HG02852 (cell line): ENCODE data around the gene COBL.

ENCODE experiments used
- ATAC-seq: cut with Tn5 transposase; IDR thresholded peaks from one replicate; pipeline ENCODE4 v1.9.1; 2021; ENCODE audit warnings: mild to moderate bottlenecking, moderate library complexity; ENCODE audit not compliant: unreplicated experiment

COBL gene

GRCh38 chr7:51256209-51256781, 60.3 kb downstream of the COBL start:
- ATAC-seq, result no peak

GRCh38 chr7:51255536-51256208, 60.9 kb downstream of the COBL start:
- ATAC-seq, result no peak

- no peak for ATAC-seq
These were observed 61.6 kb downstream of the COBL start for GRCh38 chr7:51255036-51255435.

DNA sequence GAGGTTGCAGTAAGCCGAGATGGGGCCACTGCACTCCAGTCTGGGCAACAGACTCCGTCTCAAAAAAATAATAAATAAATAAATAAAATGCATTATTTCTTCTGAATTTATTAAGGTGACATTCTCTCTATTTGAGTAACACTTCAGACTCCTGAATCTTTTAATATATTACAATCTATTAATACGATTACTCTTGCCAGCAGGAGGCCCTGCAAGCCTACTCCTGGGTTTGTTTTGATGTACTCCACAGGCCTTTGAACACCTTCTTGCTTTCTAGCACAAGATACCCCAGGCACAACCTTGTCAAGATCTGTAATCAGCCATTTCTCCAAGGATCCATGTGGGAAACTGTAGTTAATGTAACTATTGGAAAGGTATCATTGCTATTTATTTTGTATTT, 63.5 kb downstream of the COBL start:
- ATAC-seq, result no peak

DNA sequence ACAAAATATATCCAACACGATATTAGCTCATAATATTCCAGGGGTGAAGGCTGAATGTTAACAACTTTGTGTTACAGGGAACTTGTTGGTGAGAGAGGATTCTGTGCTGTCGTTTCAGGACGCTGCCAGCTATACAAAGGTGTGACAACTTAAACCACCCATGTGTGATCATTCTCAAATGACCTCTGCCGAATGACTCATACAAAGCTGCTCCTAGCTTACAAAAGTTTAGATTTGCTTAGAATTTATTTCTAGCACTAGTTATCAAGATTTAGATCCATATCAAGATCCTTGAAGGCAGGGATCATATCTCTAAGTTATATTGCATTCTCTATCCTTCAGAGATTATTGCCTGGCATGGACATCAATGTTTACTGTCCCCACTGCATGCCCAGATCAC, 65.3 kb downstream of the COBL start:
- no peak for ATAC-seq

GRCh38 chr7:51250512-51250911, 66.1 kb downstream of the COBL start:
- ATAC-seq, result no peak

DNA sequence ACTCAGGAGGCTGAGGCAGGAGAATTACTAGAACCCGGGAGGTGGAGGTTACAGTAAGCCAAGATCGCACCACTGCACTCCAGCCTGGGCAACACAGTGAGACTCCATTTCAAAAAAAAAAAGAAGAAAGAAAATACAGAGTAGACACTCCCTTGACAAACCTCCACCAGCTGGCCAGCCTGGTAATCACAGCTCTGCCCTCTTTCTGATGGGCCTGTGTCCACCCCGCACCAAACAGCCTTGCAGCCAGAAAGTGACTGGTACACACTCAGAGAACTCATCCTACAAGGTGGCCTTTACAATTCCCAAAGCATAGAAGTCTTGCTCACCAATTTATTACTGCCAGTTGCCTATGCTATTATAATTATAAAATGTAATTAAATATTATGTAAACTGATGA, 66.6 kb downstream of the COBL start:
- ATAC-seq, result no peak

GRCh38 chr7:51249187-51249945, 67.2 kb downstream of the COBL start:
- ATAC-seq, result no peak

DNA sequence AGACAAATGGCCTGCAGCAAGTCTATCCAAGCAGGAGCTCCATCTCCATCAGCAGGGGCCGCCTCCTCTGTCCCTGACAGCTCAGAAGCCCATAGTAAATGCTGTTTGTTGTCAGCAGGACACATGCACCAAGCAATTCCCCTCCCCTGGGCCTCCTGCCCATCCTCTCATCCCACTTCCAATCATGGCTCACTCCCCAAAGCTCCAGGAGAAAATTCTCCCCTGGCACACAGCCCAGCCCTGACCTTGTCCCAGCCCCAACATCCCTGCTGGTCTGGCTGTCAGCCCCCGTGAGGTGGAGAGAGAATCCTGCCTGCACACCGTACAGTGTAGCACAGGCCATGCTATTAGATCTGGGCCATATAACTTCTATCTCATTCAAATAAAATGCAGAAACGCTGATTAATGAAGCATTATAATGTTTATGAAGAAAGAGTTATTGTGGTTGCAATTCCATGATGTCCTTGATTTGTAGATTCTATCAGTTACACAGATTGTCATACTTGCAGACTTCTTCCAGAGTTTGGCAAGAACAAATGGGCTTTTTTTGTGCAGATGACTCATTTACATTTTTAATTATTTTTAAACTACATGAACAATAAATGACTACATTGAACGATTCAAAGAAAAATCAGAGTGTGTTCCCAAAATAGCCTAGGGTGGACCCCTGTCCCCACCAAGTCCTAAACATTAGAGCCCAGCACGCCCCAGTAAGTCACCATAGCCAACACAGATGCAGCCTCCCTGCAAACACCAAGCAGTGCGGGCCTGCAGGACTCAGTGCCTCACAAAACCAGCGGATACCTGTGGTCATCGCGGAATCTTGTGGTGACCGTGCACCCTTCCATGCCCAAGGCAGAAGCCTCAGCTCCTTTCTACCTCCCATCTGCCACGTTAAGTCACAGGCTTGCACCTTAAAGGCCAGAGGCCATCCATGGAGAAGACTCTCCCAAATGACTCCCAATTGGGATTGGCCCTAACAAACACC, 70.1 kb downstream of the COBL start:
- ATAC-seq, result no peak

GRCh38 chr7:51244885-51245284, 71.7 kb downstream of the COBL start:
- no peak for ATAC-seq

- ATAC-seq, result no peak
These were observed 72.6 kb downstream of the COBL start for GRCh38 chr7:51244053-51244452.

DNA sequence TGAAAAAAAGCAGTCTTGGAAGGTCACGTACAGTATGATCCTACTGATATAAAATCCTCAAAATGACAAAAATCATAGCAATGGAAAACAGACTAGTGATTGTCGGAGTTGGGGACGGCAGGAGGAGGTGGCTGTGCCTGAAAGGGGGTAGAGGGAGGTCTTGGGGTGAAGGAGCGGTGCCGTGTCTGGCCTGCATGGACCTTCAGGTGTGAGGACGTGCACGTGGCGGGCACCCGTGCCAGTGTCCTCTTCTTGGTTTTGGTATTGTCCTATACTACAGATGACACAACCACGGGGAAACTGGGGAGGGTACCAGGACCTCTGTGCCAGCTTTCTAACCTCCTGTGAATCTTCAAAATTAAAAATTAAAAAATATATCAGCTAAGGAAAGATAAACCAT, 73.0 kb downstream of the COBL start:
- no peak for ATAC-seq

DNA sequence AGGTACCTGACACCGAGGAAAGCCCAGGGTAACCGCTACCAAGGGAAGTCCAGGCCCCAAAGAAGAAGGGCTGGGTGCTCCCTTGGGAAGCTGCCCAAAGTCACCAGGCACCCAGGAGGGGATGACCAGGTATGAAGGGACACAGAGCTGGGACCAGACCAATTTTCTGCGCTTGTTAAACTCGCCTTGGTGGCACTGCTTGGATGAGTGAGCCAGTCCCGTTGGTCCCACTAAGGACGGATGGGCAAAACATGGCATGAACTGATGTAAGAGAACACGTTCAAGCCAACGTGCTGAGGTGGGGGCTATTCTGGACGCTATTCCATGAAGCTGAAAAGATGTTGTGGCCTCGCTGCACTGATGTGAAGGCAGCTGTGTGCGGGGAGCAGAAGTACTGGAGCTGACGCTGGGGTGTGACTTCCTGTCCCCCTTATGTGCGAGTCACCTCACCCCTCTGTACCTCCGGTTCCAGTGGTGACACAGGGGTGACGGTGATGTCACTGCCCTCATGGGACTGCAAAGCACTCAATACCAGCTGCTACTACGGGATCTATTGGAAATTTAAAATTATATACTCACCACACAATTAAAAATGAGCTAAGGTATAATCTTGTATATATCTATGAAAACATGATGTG, 73.6 kb downstream of the COBL start:
- no peak for ATAC-seq

DNA sequence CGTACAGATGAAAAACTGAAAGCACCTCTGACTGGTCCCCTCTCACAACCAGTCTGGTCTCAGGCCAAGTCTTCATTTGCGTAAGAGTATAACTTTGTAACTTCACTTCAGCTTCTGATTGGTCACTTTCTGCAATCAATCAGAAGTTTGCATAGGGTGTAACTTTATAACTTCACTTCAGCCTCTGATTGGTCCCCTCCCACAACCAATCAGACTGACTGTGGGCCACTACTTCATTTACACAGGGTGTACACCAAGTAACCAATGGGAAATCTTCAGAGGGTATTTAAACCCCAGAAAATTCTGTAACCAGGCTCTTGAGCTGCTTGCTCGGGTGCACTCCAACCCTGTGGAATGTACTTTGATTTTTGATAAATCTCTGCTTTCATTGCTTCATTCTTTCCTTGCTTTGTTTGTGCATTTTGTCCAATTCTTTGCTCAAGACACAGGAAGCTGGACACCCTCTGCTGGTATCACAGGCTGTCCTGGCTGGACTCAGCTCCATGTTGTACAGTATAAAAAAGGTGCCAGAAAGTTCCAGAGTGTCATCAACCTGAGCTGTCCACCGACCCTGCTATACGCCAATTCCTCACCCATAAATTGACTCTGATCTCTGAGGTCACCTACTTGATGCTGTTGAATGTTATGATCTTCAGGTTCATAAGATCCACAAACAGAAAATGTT, 74.5 kb downstream of the COBL start:
- no peak for ATAC-seq

- no peak for ATAC-seq
These were observed 75.7 kb downstream of the COBL start for GRCh38 chr7:51240868-51241267.

DNA sequence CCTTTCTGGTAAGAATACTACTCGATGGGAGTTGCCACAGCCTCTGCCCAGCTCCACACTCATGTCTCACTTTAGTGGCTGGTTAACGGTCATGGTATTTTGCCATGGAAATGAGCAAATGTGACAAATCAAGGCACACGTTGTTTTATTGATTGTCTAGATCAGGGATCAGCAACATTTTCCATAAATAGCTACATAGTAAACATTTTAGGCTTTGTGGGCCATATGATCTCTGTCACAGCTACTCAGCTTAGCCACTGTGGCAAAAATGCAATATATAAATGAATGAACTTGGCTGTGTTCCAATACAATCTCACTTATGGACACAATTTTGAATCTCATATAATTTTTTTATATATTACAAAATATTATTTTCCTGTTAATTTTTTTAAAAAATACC, 76.9 kb downstream of the COBL start:
- no peak for ATAC-seq

DNA sequence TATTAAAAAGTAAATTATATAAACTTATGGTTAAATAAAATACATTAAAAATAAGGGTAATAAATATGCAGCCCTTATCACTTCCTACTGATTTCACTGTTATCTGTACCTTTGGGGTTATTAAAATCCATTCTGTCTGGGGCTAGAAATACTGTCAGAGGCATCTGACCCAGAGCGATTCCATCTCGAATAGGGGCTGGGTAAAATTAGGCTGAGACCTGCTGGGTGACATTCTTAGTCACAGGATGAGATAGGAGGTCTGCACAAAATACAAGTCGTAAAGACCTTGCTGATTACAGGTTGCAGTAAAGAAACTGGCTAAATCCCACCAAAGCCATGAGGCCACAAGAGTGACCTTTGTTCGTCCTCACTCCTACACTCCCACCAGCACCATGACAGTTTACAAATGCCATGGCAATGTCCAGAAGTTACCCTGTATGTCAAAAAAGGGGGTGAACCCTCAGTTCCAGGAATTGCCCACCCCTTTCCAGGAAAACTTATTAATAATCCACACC, 77.6 kb downstream of the COBL start:
- no peak for ATAC-seq

DNA sequence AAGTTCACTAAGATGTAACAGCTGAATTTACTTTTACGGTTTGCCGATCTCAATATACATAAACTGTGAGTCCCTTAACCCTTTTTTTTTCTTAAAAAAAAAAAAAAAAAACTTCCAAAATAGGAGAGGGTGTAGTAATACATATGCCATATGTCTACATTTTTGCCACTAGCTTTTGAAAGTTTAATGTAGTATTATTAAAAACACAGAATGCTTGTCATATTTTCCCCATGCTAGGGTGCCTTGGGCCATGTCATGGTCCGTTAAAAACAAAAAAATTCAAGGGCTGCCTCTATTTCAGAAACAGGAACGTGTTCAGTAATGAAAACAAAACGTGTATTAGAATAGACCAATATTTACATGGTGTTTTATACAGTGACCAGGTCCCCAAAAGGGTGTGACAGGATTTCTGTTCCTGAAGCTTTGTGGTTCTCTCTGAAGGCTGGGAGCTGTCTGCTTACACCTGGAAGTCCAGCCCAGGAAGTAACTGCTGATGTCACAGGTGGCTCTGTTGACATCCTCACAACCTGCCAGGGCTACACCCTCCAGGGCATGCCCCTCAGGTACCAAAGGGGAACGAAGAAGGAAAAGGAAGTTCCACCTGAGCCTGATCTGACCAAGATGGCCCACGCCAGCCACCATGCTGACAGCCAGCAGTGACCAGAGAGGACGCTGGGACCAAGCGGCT, 79.0 kb downstream of the COBL start:
- no peak for ATAC-seq

DNA sequence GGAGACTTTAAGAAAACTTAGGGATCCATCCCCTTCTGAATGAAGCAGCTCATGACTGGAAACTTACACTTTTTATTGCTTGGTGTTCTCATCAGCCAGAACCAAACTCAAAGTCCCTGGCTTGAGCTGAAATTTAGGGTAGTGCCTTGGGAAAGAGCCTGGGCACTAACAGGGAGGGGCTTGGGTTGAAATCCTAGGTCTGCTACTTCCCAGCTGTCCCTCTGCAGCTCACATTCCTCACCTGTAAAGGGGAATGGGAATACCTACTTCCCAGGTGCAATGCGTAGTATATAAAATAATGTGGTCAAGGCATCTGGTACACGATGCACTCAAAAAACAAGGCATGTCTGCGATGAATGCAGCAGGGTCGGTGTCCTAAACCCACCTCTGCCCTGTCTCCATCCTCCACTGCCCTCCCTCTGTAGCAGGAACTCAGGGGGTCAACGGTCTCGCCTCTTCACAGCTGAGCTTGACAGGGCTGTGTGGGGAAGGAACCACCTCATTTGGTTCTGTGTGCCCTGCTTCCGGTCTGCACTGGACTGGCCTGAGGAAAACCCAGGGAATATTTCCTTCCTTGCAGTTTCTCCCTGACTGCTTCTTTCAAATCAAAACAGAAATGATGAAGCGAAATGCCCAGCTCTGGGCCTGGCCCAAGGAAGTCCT, 80.0 kb downstream of the COBL start:
- ATAC-seq, result no peak
